ENCODE results near the gene MYLK4. TPM values are rescaled to one million over a fixed set of nuclear protein-coding genes. Genes with fewer than 3 reads are reported as not detected.

Gene MYLK4
- total RNA-seq, 1 donor from 2014 or later: 0.26 TPM

DNA sequence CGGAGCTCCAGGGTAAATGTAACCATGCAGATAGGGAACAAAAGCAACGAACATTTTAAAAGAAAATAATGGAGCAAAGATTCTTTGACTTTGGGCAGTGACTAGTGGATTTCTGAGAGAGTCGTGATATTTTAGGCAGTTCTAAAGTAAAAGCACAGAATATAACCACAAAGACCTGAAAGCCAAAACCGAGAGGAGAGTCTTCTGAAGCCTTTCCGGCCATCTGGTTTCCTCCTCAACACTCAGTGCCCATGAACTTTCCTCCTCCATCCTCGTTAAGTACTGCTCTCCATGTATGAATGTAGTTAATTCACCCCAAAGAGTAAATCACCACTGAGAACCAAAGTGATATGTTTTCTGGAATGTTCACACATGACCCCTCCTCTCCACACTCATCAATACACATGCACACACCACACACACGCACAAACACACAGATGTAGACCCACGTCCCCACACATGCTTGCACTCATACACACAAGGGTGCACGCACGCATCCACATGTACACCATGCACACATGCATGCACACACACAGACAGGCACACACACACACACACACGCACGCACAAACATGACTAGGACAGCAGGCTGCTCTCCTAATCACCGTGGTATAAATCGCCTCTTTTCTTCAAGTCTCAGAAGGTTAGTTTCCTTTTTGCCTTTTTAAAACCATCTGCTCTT lies 109.5 kb downstream of the MYLK4 start:
- no peak for TF ChIP-seq CTCF (IDR thresholded peaks at IDR 0.05; ENCODE audit: insufficient read depth, low read length, severe bottlenecking)
- no peaks in the 10 kb centered on the region for H3K27me3 ChIP-seq (ENCODE audit: control insufficient read depth, insufficient read depth, low read length)
- no peak overlapping the region for H3K4me3 ChIP-seq (ENCODE audit: low read depth, low read length)
- no peak for DNase-seq (ENCODE audit: low read depth)
- FAIRE-seq: peak; percentile 93
- no peaks in the 10 kb centered on the region for H3K36me3 ChIP-seq (ENCODE audit: control insufficient read depth, insufficient read depth, low read length)

GRCh38 chr6:2640551-2640950 lies 110.2 kb downstream of the MYLK4 start:
- Histone ChIP-seq H3K36me3 (ENCODE audit: control insufficient read depth, insufficient read depth, low read length) (no peaks in the 10 kb centered on the region), H3K27me3 (ENCODE audit: control insufficient read depth, insufficient read depth, low read length) (no peaks in the 10 kb centered on the region), H3K4me3 (ENCODE audit: low read depth, low read length) (no peak overlapping the region)
- FAIRE-seq (no peak), DNase-seq (ENCODE audit: low read depth) (no peak)
- TF ChIP-seq CTCF (IDR thresholded peaks at IDR 0.05; ENCODE audit: insufficient read depth, low read length, severe bottlenecking): no peak

- TF ChIP-seq CTCF (IDR thresholded peaks at IDR 0.05; ENCODE audit: insufficient read depth, low read length, severe bottlenecking): no peak
- H3K27me3 ChIP-seq (ENCODE audit: control insufficient read depth, insufficient read depth, low read length): no peaks in the 10 kb centered on the region
- FAIRE-seq (no peak), DNase-seq (ENCODE audit: low read depth) (no peak)
- no peak overlapping the region for H3K4me3 ChIP-seq (ENCODE audit: low read depth, low read length)
- H3K36me3 ChIP-seq (ENCODE audit: control insufficient read depth, insufficient read depth, low read length): no peaks in the 10 kb centered on the region
Measured at GRCh38 chr6:2639896-2640295, 110.8 kb downstream of the MYLK4 start.

- DNase-seq (ENCODE audit: low read depth): no peak
- Histone ChIP-seq H3K27me3 (ENCODE audit: control insufficient read depth, insufficient read depth, low read length) (no peaks in the 10 kb centered on the region), H3K4me3 (ENCODE audit: low read depth, low read length) (no peak overlapping the region), H3K36me3 (ENCODE audit: control insufficient read depth, insufficient read depth, low read length) (no peaks in the 10 kb centered on the region)
- FAIRE-seq: no peak
- no peak for TF ChIP-seq CTCF (IDR thresholded peaks at IDR 0.05; ENCODE audit: insufficient read depth, low read length, severe bottlenecking)
Measured at GRCh38 chr6:2639167-2639566, 111.6 kb downstream of the MYLK4 start.

- no peaks in the 10 kb centered on the region for H3K27me3 ChIP-seq (ENCODE audit: control insufficient read depth, insufficient read depth, low read length)
- DNase-seq (ENCODE audit: low read depth) (no peak), FAIRE-seq (no peak)
Measured at GRCh38 chr6:2636672-2637071, 114.0 kb downstream of the MYLK4 start.

More at GRCh38 chr6:2636672-2637071, 114.0 kb downstream of the MYLK4 start:
- Histone ChIP-seq H3K4me3 (ENCODE audit: low read depth, low read length) (no peak overlapping the region), H3K36me3 (ENCODE audit: control insufficient read depth, insufficient read depth, low read length) (no peaks in the 10 kb centered on the region)
- TF ChIP-seq CTCF (IDR thresholded peaks at IDR 0.05; ENCODE audit: insufficient read depth, low read length, severe bottlenecking): no peak

Data from bronchial epithelial cell (primary cell).